G401 (cell line): ENCODE measurements around the gene RIN3. TPM values are rescaled to one million over a fixed set of nuclear protein-coding genes. Genes with fewer than 3 reads are reported as not detected.
"Not testable (repeated sequence)": the region's sequence is repeated elsewhere in the genome, so short reads cannot be mapped to it uniquely, and the experiment has no call there.

Source experiments
- DNase-seq: peaks from one replicate; pipeline ENCODE4 v3.0.0-alpha.2; 2015; ENCODE audit warnings: low spot score
- in situ Hi-C: cut with HindIII; loops from 2 replicates; pipeline ENCODE4 v1.10.0; 2016; ENCODE audit warnings: low sequenced_read_pairs, mixed read lengths
- total RNA-seq: library from RNA; depleted of rRNA; stranded (reverse); fragments of >200 nt; shearing (Covaris generic); gene quantifications from 2 replicates; pipeline ENCODE4 v1.2.3, GENCODE V29; 2014

The RIN3 gene
- total RNA-seq, 1 experiment from 2014 or later = 0.85 TPM

DNA sequence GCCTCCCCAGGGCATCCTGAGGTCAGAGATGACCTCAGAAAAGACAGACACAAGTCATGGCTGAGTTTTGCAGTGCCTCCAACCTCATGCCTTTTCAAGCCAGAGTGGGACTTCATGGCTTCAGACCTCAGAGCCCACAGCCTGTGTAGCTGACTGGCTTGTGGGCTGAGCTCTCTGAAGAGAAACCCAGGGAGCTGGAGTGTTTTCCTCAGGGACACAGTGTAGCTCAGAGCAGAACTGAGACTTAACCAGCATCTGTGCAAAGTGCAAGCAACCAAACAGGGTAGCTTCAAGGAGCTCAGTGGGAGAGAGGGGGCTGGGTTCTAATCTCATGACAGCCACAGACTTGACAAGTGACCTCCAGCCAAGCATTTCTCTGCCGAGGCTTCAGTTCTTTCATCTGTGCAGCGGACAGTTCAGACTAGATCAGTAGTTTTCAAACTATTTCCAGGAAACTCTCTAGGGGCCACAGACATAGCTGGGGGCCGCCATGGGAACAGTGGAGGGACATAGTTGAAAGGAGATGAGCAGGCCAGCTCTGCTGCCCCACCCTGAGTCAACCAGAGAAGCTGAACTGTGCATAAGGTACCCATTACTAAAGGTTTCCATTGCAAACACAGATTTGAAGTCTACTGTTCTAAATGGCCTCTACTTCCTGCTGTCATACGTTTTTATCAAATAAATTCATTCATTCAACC lies 154.8 kb downstream of the RIN3 start:
- in situ Hi-C loops = no loop called here
- DNase-seq = no peak

DNA sequence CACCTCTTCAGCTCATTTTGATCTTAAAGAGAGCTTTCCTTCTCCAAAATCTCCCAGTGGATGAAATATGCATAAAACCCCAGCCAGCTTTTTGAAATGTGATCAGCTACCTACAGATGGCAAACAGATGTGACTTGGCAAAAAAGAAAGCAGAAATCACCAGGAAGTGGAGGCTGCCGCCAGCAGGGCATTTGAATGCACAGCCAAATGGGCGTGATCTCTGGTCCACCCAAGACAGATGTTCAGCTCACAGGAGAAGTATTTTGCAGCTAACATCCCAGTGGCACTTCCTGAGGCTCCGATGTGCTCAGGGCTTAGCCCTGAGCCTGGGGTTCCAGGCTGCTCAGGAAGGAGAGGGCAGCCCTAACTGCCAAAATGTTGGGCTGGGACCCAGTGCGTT lies 156.6 kb downstream of the RIN3 start:
- in situ Hi-C loops = no loop called here
- no peak for DNase-seq

DNA sequence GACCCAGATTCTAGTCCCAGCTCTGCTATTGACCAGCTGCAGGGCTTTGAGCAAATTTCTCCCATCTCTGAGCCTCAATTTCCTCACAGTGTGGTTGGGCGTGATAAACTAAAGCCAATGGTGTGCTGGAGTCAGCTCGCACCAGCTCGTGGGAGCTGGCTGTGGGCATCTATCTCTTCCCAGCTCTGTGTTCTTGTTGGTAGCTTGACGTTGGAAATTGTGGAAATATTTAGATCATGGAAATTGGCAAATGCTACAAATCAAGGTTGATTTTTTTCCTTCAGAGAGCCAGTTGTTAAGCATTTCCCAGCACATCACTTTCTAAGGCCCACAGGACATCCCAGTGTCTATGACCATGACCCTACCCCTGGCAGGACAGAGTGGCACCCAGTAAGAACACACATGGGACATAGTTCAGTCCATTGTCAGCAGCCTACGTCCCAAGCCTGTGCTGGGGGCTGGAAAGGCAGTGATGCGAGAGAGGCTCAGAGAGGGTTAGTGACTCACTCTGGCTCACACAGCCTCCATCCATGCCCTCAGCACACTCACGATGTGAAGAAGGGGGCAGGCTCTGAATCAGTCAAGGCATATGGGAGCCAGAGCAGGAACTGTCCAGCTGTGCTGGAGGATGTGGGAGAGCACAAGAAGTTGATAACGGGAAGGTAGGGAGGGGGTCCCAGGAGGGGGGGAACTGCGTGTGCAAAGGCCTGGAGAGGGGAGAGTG lies 157.2 kb downstream of the RIN3 start:
- in situ Hi-C loops = no loop called here
- no peak for DNase-seq

GRCh38 chr14:92673601-92674150 lies 160.1 kb downstream of the RIN3 start:
- DNase-seq = no peak
- in situ Hi-C loops = no loop called here

GRCh38 chr14:92675421-92675820 lies 161.8 kb downstream of the RIN3 start:
- DNase-seq = no peak
- in situ Hi-C loops = no loop called here

- in situ Hi-C loops = no loop called here
- DNase-seq = no peak
Observed at GRCh38 chr14:92675976-92676375, 162.4 kb downstream of the RIN3 start.

DNA sequence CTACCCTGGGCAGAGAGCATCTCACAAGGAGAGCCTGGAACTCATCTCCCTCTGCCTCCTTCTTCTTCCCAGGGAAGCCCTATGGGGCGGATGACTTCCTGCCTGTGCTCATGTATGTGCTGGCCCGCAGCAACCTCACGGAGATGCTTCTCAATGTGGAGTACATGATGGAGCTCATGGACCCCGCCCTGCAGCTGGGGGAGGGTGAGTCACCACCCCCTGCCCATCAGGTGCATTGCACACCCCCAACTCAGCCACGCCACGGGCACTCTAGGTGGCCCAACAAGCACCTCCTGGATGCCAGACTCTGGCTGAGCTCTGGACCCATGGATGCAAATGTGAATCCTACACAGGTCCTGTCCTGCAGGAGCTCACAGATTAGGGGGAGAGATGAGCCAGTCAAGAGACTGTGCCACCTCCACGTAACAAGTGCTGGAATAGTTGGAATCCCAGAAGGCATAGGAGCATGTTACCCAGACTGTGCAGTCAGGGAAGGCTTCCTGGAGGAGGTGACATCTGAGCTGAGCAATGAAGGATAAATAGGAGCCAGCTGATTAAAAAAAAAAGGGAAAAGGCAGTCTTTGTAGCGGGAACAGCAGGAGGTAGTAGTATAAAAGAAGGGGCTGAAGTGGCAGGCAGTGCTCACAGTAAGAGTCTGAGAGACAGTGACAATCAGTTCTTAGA lies 163.0 kb downstream of the RIN3 start:
- no peak for DNase-seq
- in situ Hi-C loops = no loop called here

DNA sequence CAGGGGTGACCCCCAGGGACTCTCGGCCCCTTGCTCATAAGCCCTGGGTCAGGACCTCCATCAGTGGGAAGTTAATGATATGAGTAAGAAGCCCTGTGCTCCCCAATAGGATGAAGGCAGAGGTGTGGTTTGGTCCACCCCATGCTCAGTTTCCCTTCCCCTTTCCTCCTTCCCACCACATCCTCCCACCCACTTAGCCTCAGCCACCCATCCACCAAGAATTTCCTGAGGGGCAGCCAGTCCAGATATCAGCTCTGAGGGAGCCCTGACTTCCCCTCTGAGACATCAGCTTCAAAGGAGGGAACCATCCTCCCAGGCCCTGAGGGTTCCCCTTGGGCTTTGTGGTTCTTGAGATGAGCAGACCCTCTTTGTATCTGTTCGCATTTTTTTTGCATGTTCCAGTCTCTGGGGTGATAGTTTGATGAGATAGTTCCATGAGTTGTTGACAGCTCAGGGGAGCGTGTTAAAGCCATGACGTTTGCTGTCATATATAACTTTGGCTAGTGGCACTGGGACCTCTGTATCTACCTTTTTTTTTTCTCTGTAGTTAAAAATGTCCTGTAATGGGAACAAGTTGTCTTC lies 163.6 kb downstream of the RIN3 start:
- in situ Hi-C loops = no loop called here
- DNase-seq = no peak

GRCh38 chr14:92677955-92678354 lies 164.4 kb downstream of the RIN3 start:
- in situ Hi-C loops = no loop called here
- DNase-seq = no peak

GRCh38 chr14:92678766-92679165 lies 165.2 kb downstream of the RIN3 start:
- no peak for DNase-seq
- in situ Hi-C loops = no loop called here

- DNase-seq = no peak
- in situ Hi-C loops = no loop called here
Observed at GRCh38 chr14:92679246-92679645, 165.7 kb downstream of the RIN3 start.

- DNase-seq, in situ Hi-C loops: not testable (repeated sequence)
Observed at GRCh38 chr14:92680330-92680729, 166.7 kb downstream of the RIN3 start.

- in situ Hi-C loops = no loop called here
- DNase-seq = peak; percentile 69
Observed at GRCh38 chr14:92680781-92681650, 167.4 kb downstream of the RIN3 start.

GRCh38 chr14:92683041-92683440 lies 169.5 kb downstream of the RIN3 start:
- no peak for DNase-seq
- in situ Hi-C loops = no loop called here

GRCh38 chr14:92684801-92685560 lies 171.4 kb downstream of the RIN3 start:
- no peak for DNase-seq
- in situ Hi-C loops = no loop called here

DNA sequence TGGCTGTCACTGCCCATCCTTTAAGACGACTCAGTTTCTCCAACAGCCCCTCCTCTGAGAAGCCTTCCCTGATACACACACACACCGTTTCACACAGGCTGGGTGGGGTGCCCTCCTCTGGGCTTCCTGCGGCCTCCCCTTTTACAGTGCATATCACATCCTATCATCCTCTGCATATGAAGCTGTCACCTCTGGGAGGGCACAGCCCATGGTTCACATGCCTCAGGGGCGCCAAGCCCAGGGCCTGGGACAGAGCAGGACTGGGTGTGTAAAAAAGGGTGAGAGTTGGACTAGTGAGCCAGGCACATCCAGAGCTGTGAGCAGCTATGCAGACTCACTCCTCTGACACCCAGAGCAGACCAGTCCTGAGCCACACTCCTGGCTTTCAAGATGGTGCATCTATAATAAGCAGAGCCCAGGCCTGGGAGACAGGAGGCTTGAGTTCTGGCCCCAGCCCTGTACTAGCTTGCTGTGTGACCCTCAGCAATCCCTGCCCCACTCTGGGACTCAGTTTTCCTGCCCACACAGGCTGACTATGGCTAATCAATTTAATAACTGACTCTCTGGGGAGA lies 172.3 kb downstream of the RIN3 start:
- in situ Hi-C loops = no loop called here

GRCh38 chr14:92686411-92686899 lies 172.9 kb downstream of the RIN3 start:
- in situ Hi-C loops = no loop called here
- DNase-seq = no peak

More for the DNA sequence above, 172.3 kb downstream of the RIN3 start:
- DNase-seq = no peak
